Measurements from ENCODE around the gene SLC24A3. TPM values are rescaled to one million over a fixed set of nuclear protein-coding genes. Genes with fewer than 3 reads are reported as not detected.

Gene SLC24A3
- total and polyA plus RNA-seq, 2 of the 13 experiments (the other 11 are each of a cell fraction or from before 2014, with no cell fraction given) = not detected

- TF ChIP-seq TFDP2 (CRISPR knock-in tag; IDR thresholded peaks at IDR 0.05) (no peak), ZNF280D (CRISPR knock-in tag; IDR thresholded peaks at IDR 0.05) (no peak), DPF2 (CRISPR knock-in tag; IDR thresholded peaks at IDR 0.05; ENCODE audit: borderline replicate concordance, low read depth) (no peak)
Observed at GRCh38 chr20:19713822-19714578, 501.6 kb downstream of the SLC24A3 start (continued).

GRCh38 chr20:19714579-19714840 lies 502.1 kb downstream of the SLC24A3 start:
- Histone ChIP-seq H3K4me3 (replicated peaks in 1 of 3; ENCODE audit: insufficient read depth in 1 of 3, low read depth in 2 of 3, low read length in 3 of 3) (no peak overlapping the region), H3K36me3 (replicated peaks in 1 of 2; ENCODE audit: control insufficient read depth in 1 of 2, insufficient read depth in 2 of 2, low read length in 2 of 2) (no peaks in the 10 kb centered on the region), H4K20me1 (ENCODE audit: insufficient read depth, low read length) (no peaks in the 10 kb centered on the region), H3K27ac (ENCODE audit: extremely low read length, insufficient read depth, low read length) (no peak overlapping the region), H3K9ac (ENCODE audit: insufficient read depth, low read depth, low read length) (no peak overlapping the region), H3K4me1 (ENCODE audit: insufficient read depth, low read length) (peaks cover 17% of the 10 kb centered on the region), H3K79me2 (ENCODE audit: insufficient read depth, low read length) (no peaks in the 10 kb centered on the region), H3K9me3 (ENCODE audit: low read length) (no peaks in the 10 kb centered on the region), H3K4me2 (ENCODE audit: low read depth, low read length) (no peak overlapping the region), H2AFZ (ENCODE audit: low read length) (no peak overlapping the region), H3K27me3 (ENCODE audit: control insufficient read depth in 1 of 2, insufficient read depth in 2 of 2, low read length in 2 of 2) (peaks cover 0 to 25% of the 10 kb centered on the region in 2 experiments; a peak in 3 of 5 replicates)
- WGBS (ENCODE audit: low lambda C conversion rate) = 3% methylated on average over 1 of the region's 1 CpG
- TF ChIP-seq ZNF770 (CRISPR knock-in tag; IDR thresholded peaks at IDR 0.05) = no peak
- TF ChIP-seq HOXD1 (CRISPR knock-in tag; IDR thresholded peaks at IDR 0.05) = no peak
- TF ChIP-seq U2AF2 (IDR thresholded peaks at IDR 0.05; ENCODE audit: low read depth, low read length) = no peak
- intact Hi-C loops (cut with micrococcal nuclease; ENCODE audit: unreplicated experiment) = no loop called here
- no peak for DNase-seq (ENCODE audit: low spot score)
- no peak for ATAC-seq
- POLR2A ChIA-PET = interaction anchor here (1.2 kb wide), 1 partner anchor 168 kb away, joined by 3 read pairs; no protein-coding TSS in a partner anchor
- in situ Hi-C loops (cut with HindIII; ENCODE audit: extremely low pct_ligation_motif_present, low pct_unique_long_range_greater_than_20kb) = no loop called here
- FAIRE-seq = no peak
- CTCF ChIA-PET (ENCODE audit: low intra/inter-chr PET ratio, low total read pairs) = no interaction called here
- BruUV-seq (replicated peaks) = no TSS peak
